Transverse colon (tissue), 4 donors: ENCODE results near the gene PNKP. TPM values are rescaled to one million over a fixed set of nuclear protein-coding genes. Genes with fewer than 3 reads are reported as not detected.
A peak's percentile ranks its signal among the peaks of the same experiment; 100 is the strongest.

Experiments used
- DNase-seq: peaks from one replicate; pipeline ENCODE4 v3.0.0-alpha.2; 2019
- H3K27ac ChIP-seq, 4 donors: fragments of 200-600 bp; sonication (generic); 2 replicates each; pipeline ENCODE4 v1.5.1; 2016 to 2018; ENCODE audit warnings: inconsistent platforms in 4 of 4
- H3K27me3 ChIP-seq: fragments of 200-600 bp; sonication (generic); 2 replicates; pipeline ENCODE4 v1.5.1; 2017; ENCODE audit warnings: inconsistent platforms
- H3K36me3 ChIP-seq, 4 donors: fragments of 200-600 bp; sonication (generic); 2 replicates each; pipeline ENCODE4 v1.5.1; 2017 to 2019; ENCODE audit warnings: inconsistent platforms in 4 of 4
- H3K4me1 ChIP-seq, 4 donors: fragments of 200-600 bp; sonication (generic); 2 replicates each; pipeline ENCODE4 v1.5.1; 2017 to 2020; ENCODE audit warnings: inconsistent platforms in 4 of 4
- H3K4me3 ChIP-seq, 4 donors: fragments of 200-600 bp; sonication (generic); 1 replicate in 1 of 4; 2 replicates in 3 of 4; pipeline versions ENCODE4 v1.5.1 to v1.6.1; 2017 to 2019; ENCODE audit warnings: inconsistent platforms in 4 of 4
- H3K9me3 ChIP-seq, 2 donors: fragments of 200-600 bp; sonication (generic); 2 replicates each; pipeline ENCODE4 v1.5.1; 2017 to 2019; ENCODE audit warnings: inconsistent platforms in 2 of 2
- CTCF ChIP-seq, 5 experiments: fragments of 200-600 bp in 3 of 5; fragments of 450-650 bp in 2 of 5; sonication (generic) in 3 of 5; IDR thresholded peaks; 1 replicate in 2 of 5; 2 replicates in 3 of 5; pipeline ENCODE4 v1.5.1; 2016 to 2017; ENCODE audit warnings: antibody characterized with exemption in 5 of 5, inconsistent platforms in 3 of 5, mild to moderate bottlenecking in 2 of 5, moderate library complexity in 1 of 5
- EP300 ChIP-seq: sonication (generic); formaldehyde crosslinking; IDR thresholded peaks from one replicate; pipeline ENCODE4 v1.6.1; 2017; ENCODE audit warnings: antibody characterized with exemption, low read depth
- POLR2A ChIP-seq: fragments of 450-650 bp; IDR thresholded peaks from one replicate; pipeline ENCODE4 v1.6.1; 2016; ENCODE audit warnings: antibody characterized with exemption, mild to moderate bottlenecking, moderate library complexity
- POLR2AphosphoS5 ChIP-seq, 3 donors: sonication (generic); formaldehyde crosslinking; IDR thresholded peaks; one replicate each; pipeline ENCODE4 v1.6.1; 2016; ENCODE audit warnings: antibody characterized with exemption in 3 of 3
- WGBS, 2 donors: methylation state at CpG; one replicate each; pipeline ENCODE4 v1.1.5; 2018; ENCODE audit warnings: low coverage in 1 of 2; 5-methylcytosine and 5-hydroxymethylcytosine counted together
- in situ Hi-C, 4 donors: fragments of 200-750 bp; cut with MboI; loops; one replicate each; pipeline versions ENCODE4 v1.15.0 to v1.15.1; 2017; ENCODE audit warnings: low sequenced_read_pairs in 3 of 4, low pct_ligation_motif_present in 1 of 4, low pct_unique_long_range_greater_than_20kb in 1 of 4
- intact Hi-C: fragments of 100-400 bp; cut with DNase I; formaldehyde crosslinking; loops from one replicate; pipeline ENCODE4 v1.15.1; 2023; ENCODE audit warnings: low total_unique reads
- total RNA-seq, 4 donors: library from RNA; depleted of rRNA; stranded (reverse); fragments of >200 nt; gene quantifications; one replicate each; pipeline ENCODE4 v1.1.0, GENCODE V29; 2016

The PNKP gene
- total RNA-seq, 4 donors from 2014 or later: 60.8 to 128 (median 99.6) TPM

GRCh38 chr19:49879243-49879963 lies 12.0 kb upstream of the PNKP start:
- intact Hi-C loops: no loop called here
- peaks cover 0 to 44% (median 24%) of the 10 kb centered on the region in 4 donors for H3K36me3 ChIP-seq
- TF ChIP-seq POLR2A (no peak), POLR2AphosphoS5 (IDR thresholded peaks at IDR 0.05) (no peak), EP300 (no peak), CTCF (IDR thresholded peaks at IDR 0.05) (no peak)
- peaks cover 11 to 24% (median 17%) of the 10 kb centered on the region in 4 donors for H3K4me1 ChIP-seq
- DNase-seq: no peak
- no peak overlapping the region for H3K27ac ChIP-seq
- in situ Hi-C loops: no loop called here
- 94 to 100% methylated on average over 4 to 12 of the region's 12 CpGs for WGBS, 2 donors
- no peaks in the 10 kb centered on the region for H3K27me3 ChIP-seq
- no peaks in the 10 kb centered on the region for H3K9me3 ChIP-seq
- H3K4me3 ChIP-seq: no peak overlapping the region

- Histone ChIP-seq H3K27ac (peak overlapping the region; percentile 96 to 99 (median 98)), H3K36me3 (peaks cover 0 to 37% (median 20%) of the 10 kb centered on the region in 4 donors), H3K27me3 (no peaks in the 10 kb centered on the region), H3K4me3 (peak overlapping the region in 1 of 4 donors; percentile 98), H3K4me1 (peaks cover 11 to 24% (median 17%) of the 10 kb centered on the region in 4 donors), H3K9me3 (no peaks in the 10 kb centered on the region)
- WGBS, 2 donors: 86% methylated on average over 9 of the region's 9 CpGs; no CpG with 5 or more reads in 1 of the 2 donors
- intact Hi-C loops (loop anchor here (1.0 kb wide), 1 partner anchor 48 kb away; no protein-coding TSS in a partner anchor), in situ Hi-C loops (no loop called here)
- TF ChIP-seq POLR2AphosphoS5 (IDR thresholded peaks at IDR 0.05) (no peak), CTCF (IDR thresholded peaks at IDR 0.05) (no peak), POLR2A (no peak), EP300 (no peak)
- no peak for DNase-seq
Measured at GRCh38 chr19:49878744-49879070, 11.3 kb upstream of the PNKP start.

GRCh38 chr19:49877879-49878743 lies 10.7 kb upstream of the PNKP start:
- TF ChIP-seq EP300: no peak
- TF ChIP-seq CTCF (IDR thresholded peaks at IDR 0.05): no peak
- no peak for TF ChIP-seq POLR2AphosphoS5 (IDR thresholded peaks at IDR 0.05)
- TF ChIP-seq POLR2A: peak; percentile 5
- peaks cover 0 to 31% (median 17%) of the 10 kb centered on the region in 4 donors for H3K36me3 ChIP-seq
- no peaks in the 10 kb centered on the region for H3K9me3 ChIP-seq
- H3K27me3 ChIP-seq: no peaks in the 10 kb centered on the region
- H3K27ac ChIP-seq: peak overlapping the region; percentile 96 to 99 (median 98)
- DNase-seq: peak; percentile 99
- intact Hi-C loops (loop anchor here (1.0 kb wide), 1 partner anchor 48 kb away; no protein-coding TSS in a partner anchor), in situ Hi-C loops (no loop called here)
- peak overlapping the region; percentile 50 to 98 (median 78) for H3K4me3 ChIP-seq
- H3K4me1 ChIP-seq: peaks cover 11 to 24% (median 17%) of the 10 kb centered on the region in 4 donors
- 15 to 55% methylated on average over 5 to 24 of the region's 41 CpGs for WGBS, 2 donors
